Mucosa of rectum (tissue), 2 donors: Measurements from ENCODE around the gene FRMD4A.
"Not testable (repeated sequence)": the region's sequence is repeated elsewhere in the genome, so short reads cannot be mapped to it uniquely, and the experiment has no call there.

Experiments
- H3K27ac ChIP-seq, 2 donors: one replicate each; pipeline ENCODE4 v1.7.0; 2013; ENCODE audit warnings: inconsistent platforms in 2 of 2, low read depth in 2 of 2, low read length in 2 of 2
- H3K27me3 ChIP-seq, 2 donors: one replicate each; pipeline ENCODE4 v1.7.0; 2013; ENCODE audit warnings: low read length in 2 of 2; ENCODE audit not compliant: control insufficient read depth in 2 of 2, insufficient read depth in 2 of 2
- H3K36me3 ChIP-seq, 2 donors: one replicate each; pipeline ENCODE4 v1.7.0; 2013; ENCODE audit warnings: low read length in 2 of 2; ENCODE audit not compliant: control insufficient read depth in 2 of 2, insufficient read depth in 2 of 2
- H3K4me1 ChIP-seq, 2 donors: one replicate each; pipeline ENCODE4 v1.7.0; 2013; ENCODE audit warnings: low read length in 2 of 2, mild to moderate bottlenecking in 1 of 2; ENCODE audit not compliant: control insufficient read depth in 2 of 2, insufficient read depth in 2 of 2
- H3K4me3 ChIP-seq, 2 donors: one replicate each; pipeline ENCODE4 v1.7.0; 2013; ENCODE audit warnings: low read length in 2 of 2
- H3K9ac ChIP-seq, 2 donors: one replicate each; pipeline ENCODE4 v1.7.0; 2013; ENCODE audit warnings: low read length in 2 of 2, low read depth in 1 of 2, mild to moderate bottlenecking in 1 of 2
- H3K9me3 ChIP-seq, 2 donors: one replicate each; pipeline ENCODE4 v1.7.0; 2013; ENCODE audit warnings: low read length in 2 of 2; ENCODE audit not compliant: control insufficient read depth in 2 of 2
- donor health status: healthy.
- donor health status: Normal muscosa, but diverticular disease.

The FRMD4A gene

GRCh38 chr10:13828284-13828683 is 502.4 kb downstream of the FRMD4A start:
- not testable (repeated sequence) for H3K27ac ChIP-seq, H3K9me3 ChIP-seq, H3K9ac ChIP-seq, H3K4me1 ChIP-seq, H3K27me3 ChIP-seq, H3K36me3 ChIP-seq, H3K4me3 ChIP-seq

GRCh38 chr10:13827076-13827797 is 503.5 kb downstream of the FRMD4A start:
- Histone ChIP-seq H3K9me3 (no peaks in the 10 kb centered on the region), H3K27me3 (no peaks in the 10 kb centered on the region), H3K27ac (no peak overlapping the region), H3K9ac (no peak overlapping the region), H3K4me1 (no peaks in the 10 kb centered on the region), H3K4me3 (no peak overlapping the region), H3K36me3 (no peaks in the 10 kb centered on the region)

DNA sequence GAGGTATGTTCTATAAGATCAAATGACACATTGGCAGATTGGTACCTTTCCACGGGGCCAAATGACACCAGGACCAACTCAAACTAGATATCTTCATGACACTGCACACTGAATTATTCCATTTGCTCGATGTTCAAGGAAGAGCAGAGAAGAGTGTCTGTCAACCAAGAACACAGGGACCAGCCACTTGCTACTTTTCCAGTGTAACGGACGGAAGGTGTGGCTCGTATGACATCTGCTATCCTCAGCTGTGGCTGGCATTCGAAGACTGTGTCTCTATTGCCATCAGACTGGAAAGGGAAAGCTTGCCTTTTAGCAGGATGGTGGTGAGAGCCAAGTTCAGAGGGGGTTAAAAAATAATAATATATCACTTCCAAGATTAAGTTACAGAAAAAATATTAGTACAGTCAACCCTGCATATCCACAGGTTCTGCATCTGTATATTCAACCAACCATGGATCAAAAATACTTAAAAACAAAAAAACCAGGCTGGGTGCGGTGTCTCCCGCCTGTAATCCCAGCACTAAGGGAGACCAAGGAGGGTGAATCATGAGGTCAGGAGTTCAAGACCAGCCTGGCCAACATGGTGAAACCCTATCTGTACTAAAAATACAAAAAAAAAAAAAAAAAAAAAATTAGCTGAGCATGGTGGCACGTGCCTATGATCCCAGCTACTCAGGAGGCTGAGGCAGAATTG is 506.9 kb downstream of the FRMD4A start:
- no peak overlapping the region for H3K4me3 ChIP-seq
- peaks cover 0 to 2% of the 10 kb centered on the region in 2 donors for H3K4me1 ChIP-seq
- no peaks in the 10 kb centered on the region for H3K36me3 ChIP-seq

DNA sequence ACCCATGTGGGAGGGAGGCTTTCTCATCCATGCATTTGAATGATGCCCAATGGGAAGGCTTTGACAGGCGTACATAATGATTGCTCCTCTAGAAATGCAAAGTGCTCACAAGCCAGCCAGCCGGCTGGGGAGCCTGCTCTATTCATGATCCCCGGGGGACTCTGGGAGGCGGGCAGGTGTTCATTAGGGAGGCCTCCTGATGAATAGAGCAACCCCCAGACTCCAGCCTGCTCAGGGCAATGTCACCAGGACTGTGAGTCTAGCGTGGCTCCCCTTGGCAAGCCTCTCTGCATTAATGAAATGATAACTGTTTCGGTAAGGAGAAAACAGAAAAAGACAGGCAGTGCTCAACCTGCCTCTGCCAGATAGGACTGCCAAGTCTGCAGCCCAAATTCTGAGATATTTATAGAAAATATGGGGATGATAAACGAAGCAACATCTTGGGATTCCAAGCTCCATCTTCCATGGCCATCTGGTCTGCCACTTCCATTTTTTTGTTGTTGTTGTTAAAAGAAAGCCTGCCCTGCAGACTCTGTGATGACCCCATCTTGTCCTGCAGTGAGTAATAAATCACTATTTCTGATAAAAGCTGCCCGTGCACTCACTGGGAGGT is 507.5 kb downstream of the FRMD4A start:
- Histone ChIP-seq H3K9ac (no peak overlapping the region), H3K27me3 (no peaks in the 10 kb centered on the region), H3K4me3 (no peak overlapping the region), H3K4me1 (peaks cover 0 to 2% of the 10 kb centered on the region in 2 donors), H3K36me3 (no peaks in the 10 kb centered on the region), H3K27ac (no peak overlapping the region), H3K9me3 (no peaks in the 10 kb centered on the region)

More for the DNA sequence above, 506.9 kb downstream of the FRMD4A start:
- H3K27ac ChIP-seq: no peak overlapping the region
- H3K9ac ChIP-seq: no peak overlapping the region
- H3K9me3 ChIP-seq: no peaks in the 10 kb centered on the region
- no peaks in the 10 kb centered on the region for H3K27me3 ChIP-seq

DNA sequence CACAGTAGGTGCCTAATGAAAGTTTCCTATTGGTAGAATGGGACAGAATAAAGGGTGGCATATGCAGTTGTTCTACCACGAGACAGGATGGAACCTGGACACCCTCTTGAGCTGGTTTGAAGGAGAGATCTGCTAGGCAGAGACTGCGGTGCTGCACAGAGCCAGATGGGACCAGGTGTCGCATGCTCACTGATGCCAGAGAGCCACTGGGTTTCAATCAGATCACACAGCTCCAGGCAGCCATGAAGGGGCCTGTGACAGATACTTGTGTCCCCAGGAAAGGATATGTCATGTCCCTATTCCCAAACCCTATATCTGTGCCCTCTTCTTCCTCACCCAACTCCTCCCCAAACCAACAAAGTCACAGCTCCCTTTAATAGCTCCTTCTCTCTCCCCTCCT is 508.2 kb downstream of the FRMD4A start:
- no peaks in the 10 kb centered on the region for H3K36me3 ChIP-seq
- H3K27ac ChIP-seq: no peak overlapping the region
- H3K9ac ChIP-seq: no peak overlapping the region
- no peaks in the 10 kb centered on the region for H3K27me3 ChIP-seq
- no peak overlapping the region for H3K4me3 ChIP-seq
- H3K9me3 ChIP-seq: no peaks in the 10 kb centered on the region
- H3K4me1 ChIP-seq: peaks cover 0 to 2% of the 10 kb centered on the region in 2 donors

DNA sequence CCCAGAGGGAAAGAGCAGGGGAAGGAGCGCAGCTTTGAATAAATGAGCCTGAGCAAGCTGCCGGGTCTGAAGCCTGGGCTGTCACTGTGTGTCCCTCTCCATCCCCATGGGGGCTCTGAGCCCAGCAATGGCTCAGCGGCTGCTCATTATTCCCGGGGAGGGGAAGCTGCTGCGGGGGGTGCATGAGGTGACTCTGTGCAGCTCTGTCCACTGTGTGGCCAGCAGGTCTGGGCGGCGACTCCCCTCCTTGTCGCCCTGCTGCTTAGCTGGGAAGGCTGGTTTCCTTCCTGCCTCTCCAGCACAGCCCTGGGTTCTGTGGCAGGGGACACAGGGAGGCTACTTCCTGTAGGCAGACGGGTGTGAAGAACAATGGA is 509.8 kb downstream of the FRMD4A start:
- H3K9ac ChIP-seq: no peak overlapping the region
- H3K4me3 ChIP-seq: no peak overlapping the region
- H3K36me3 ChIP-seq: no peaks in the 10 kb centered on the region
- H3K4me1 ChIP-seq: peaks cover 0 to 2% of the 10 kb centered on the region in 2 donors
- no peak overlapping the region for H3K27ac ChIP-seq
- H3K9me3 ChIP-seq: no peaks in the 10 kb centered on the region
- no peaks in the 10 kb centered on the region for H3K27me3 ChIP-seq

DNA sequence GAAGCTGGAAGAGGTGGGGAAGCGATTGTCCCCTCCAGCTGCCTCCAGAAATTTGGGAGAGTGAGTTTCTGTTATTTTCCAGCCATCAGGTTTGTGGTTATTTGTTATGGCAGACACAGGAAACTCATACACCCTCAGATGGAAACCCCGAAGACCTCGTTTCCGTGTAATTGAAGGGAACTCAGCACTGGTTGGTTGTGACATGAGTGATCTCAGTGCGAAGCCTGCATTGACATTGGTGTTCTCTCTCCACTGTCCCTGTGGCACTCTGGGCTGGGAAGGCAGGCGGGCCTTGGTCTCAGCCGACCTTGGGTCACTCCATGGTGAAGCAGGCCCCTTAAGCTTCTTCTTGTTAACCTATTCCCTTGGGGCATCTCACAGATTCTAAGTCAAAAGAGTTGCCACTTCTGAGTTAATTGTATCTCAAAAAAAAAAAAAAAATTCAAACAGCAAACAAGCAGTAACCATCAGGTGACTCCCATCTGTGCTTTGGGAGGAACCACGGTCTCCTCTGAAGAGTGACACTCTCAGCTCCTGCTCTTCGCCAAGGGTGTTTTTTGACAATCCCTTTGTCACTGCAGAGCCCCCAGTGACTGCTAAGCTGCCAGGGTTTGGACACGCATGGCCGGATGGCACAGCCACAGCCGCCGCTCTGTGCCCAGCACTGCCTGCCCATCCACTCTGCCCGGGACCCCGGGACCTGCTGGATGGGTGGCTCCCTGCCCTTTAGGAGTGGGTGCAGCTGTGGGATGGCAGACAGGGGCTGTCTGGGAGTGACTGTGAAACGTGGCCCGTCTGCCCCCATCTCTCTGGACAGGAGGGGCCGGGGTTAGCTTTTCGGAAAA is 510.4 kb downstream of the FRMD4A start:
- Histone ChIP-seq H3K27ac (no peak overlapping the region), H3K27me3 (no peaks in the 10 kb centered on the region), H3K36me3 (no peaks in the 10 kb centered on the region), H3K4me1 (peaks cover 0 to 2% of the 10 kb centered on the region in 2 donors), H3K9ac (no peak overlapping the region), H3K9me3 (no peaks in the 10 kb centered on the region), H3K4me3 (no peak overlapping the region)

- Histone ChIP-seq H3K9me3 (no peaks in the 10 kb centered on the region), H3K27me3 (no peaks in the 10 kb centered on the region), H3K27ac (no peak overlapping the region), H3K9ac (no peak overlapping the region), H3K4me3 (no peak overlapping the region), H3K4me1 (peaks cover 0 to 2% of the 10 kb centered on the region in 2 donors), H3K36me3 (no peaks in the 10 kb centered on the region)
Observed at GRCh38 chr10:13816195-13816925, 514.4 kb downstream of the FRMD4A start.

DNA sequence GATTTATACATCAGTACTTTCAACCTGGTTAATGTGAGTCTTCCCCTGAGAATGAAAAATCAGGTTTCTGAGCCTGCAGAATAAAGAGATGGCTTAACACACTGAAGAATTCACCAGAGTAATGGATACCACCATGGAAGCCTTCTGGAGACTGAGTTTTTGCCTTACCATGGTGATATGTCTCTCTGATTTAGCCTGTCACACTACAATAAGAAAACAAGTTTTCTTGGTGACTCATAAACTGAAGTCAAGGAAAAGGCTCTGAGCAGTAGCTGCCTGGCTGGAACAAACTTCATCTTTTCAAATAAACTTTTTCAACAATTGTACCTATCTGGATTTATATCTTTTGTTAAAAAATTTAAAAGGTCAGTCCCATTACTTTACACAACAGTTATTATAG is 515.0 kb downstream of the FRMD4A start:
- H3K9ac ChIP-seq: no peak overlapping the region
- no peak overlapping the region for H3K4me3 ChIP-seq
- no peak overlapping the region for H3K27ac ChIP-seq
- H3K27me3 ChIP-seq: no peaks in the 10 kb centered on the region
- H3K36me3 ChIP-seq: no peaks in the 10 kb centered on the region
- H3K4me1 ChIP-seq: peaks cover 0 to 2% of the 10 kb centered on the region in 2 donors
- H3K9me3 ChIP-seq: no peaks in the 10 kb centered on the region
